DND-41 (cell line): ENCODE results near the gene FIGNL1.
"Not testable (repeated sequence)": the region's sequence is repeated elsewhere in the genome, so short reads cannot be mapped to it uniquely, and the experiment has no call there.

Experiments used
- CTCF ChIP-seq: IDR thresholded peaks from 2 replicates; pipeline ENCODE4 v1.5.1; 2012; ENCODE audit warnings: borderline replicate concordance, low read length, moderate library complexity, mild to moderate bottlenecking; ENCODE audit not compliant: poor library complexity, severe bottlenecking; ENCODE audit errors: extremely low read depth
- EZH2 ChIP-seq: IDR thresholded peaks from 3 replicates; pipeline ENCODE4 v1.6.1; 2012; ENCODE audit warnings: borderline replicate concordance, low read depth, mild to moderate bottlenecking, moderate library complexity, low read length, inconsistent platforms; ENCODE audit not compliant: severe bottlenecking

DNA sequence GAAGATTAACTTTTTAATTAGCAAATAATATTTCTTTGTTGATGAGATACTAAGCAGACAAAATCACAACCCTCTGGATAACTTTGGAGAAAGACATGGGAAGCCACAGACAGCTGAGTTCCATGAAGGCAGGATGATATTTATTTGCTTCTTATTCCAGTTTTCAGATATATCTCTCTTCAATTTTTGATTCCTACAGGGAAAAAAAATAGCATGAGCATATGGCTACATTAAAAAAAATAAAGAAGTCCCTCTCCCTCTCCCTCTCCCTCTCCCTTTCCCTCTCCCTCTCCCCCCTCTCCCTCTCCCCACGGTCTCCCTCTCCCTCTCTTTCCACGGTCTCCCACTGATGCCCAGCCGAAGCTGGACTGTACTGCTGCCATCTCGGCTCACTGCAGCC lies 8.5 kb upstream of the FIGNL1 start:
- TF ChIP-seq CTCF, EZH2: not testable (repeated sequence)
